HG02938 (cell line): Measurements from ENCODE around the gene TMEM106C.
A peak's percentile ranks its signal among the peaks of the same experiment; 100 is the strongest.

Experiments
- ATAC-seq: cut with Tn5 transposase; IDR thresholded peaks from one replicate; pipeline ENCODE4 v1.9.1; 2021; ENCODE audit warnings: mild to moderate bottlenecking, moderate library complexity; ENCODE audit not compliant: unreplicated experiment

Gene TMEM106C, protein sequence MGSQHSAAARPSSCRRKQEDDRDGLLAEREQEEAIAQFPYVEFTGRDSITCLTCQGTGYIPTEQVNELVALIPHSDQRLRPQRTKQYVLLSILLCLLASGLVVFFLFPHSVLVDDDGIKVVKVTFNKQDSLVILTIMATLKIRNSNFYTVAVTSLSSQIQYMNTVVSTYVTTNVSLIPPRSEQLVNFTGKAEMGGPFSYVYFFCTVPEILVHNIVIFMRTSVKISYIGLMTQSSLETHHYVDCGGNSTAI

DNA sequence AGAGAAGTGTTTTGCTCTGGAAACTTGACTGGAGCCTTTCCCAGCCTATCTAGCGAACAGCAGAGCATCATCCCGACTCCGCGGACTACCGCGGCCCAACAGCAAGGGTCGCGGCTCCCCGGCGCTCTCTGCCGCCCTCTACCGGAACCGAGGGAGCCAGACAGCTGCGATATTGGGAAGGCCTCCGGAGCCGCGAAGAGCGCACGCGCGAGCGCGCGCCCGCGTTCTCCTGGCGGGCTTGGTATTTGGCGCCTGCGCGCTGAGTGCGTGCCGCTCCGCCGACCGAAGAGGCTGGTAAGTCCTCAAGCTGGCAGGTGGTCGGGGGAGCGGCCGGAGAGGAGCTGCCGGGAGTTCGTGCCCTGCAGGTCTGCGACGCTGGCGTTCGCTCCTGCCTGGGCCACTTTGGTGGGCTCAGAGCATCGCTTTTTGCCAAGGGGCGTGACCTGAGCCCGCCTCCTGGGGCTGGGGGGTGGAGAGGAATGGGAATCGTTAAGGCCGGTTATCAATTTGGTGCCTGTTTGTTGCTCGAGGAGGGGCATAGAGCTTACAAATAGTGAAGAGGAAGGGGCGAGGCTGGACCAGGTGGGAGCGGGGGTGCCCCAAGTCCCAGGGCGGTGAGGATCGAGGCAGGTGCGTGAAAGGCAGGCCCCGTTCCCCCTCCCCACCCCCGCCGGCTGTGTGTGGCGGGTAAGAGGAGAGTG lies at the start of gene TMEM106C:
Gene TMEM106C (plus strand): TSS at position 257 of the 701 bp plus-strand sequence. CDS start 641 bp downstream, outside the sequence.
- ATAC-seq: peak; percentile 85

DNA sequence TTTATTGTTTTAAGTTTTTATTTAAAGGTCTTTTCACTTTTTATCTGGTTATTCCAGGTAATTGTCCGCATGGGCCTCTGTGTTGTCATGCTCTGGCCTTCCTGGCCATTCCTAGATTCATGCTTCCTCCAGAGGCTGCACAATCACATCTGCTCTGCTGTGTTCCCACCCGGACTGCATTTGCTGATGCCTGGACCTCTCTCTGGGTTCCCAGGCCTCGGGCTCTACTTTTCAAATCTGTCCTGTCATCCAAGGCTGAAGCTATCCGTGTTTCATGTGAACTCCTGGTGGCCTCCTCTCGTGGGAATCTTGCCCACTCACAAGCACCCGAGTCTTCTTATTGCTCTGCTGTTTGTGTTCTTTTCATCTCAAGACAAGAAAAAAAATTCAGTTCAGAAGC lies 42.5 kb upstream of the TMEM106C start:
- ATAC-seq: no peak

- ATAC-seq: no peak
Observed at GRCh38 chr12:47921907-47922306, 41.5 kb upstream of the TMEM106C start.

GRCh38 chr12:47927346-47927745 lies 36.0 kb upstream of the TMEM106C start:
- no peak for ATAC-seq

GRCh38 chr12:47930634-47931033 lies 32.8 kb upstream of the TMEM106C start:
- ATAC-seq: no peak

DNA sequence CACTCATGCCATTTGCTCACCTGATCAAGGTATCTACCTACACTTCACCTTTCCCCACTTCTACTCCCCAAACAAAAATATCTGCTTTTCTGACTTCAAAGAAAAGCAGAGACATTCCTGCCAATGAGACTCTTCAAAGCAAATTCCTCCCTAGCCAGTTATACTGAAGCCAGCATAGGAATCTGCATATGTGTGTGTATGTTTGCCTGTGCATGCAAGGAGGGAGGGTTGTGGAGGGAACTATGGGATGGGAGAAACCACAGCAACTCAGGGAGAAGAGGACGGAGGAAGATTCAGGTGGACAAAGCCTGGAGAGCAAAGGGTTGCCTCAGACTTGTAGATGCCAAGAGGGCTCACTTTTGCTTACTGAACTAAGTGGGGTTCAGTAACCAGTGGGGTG lies 32.2 kb upstream of the TMEM106C start:
- ATAC-seq: no peak

- no peak for ATAC-seq
Observed at GRCh38 chr12:47935184-47935583, 28.2 kb upstream of the TMEM106C start.

GRCh38 chr12:47938093-47938492 lies 25.3 kb upstream of the TMEM106C start:
- no peak for ATAC-seq

GRCh38 chr12:47938594-47938993 lies 24.8 kb upstream of the TMEM106C start:
- no peak for ATAC-seq

DNA sequence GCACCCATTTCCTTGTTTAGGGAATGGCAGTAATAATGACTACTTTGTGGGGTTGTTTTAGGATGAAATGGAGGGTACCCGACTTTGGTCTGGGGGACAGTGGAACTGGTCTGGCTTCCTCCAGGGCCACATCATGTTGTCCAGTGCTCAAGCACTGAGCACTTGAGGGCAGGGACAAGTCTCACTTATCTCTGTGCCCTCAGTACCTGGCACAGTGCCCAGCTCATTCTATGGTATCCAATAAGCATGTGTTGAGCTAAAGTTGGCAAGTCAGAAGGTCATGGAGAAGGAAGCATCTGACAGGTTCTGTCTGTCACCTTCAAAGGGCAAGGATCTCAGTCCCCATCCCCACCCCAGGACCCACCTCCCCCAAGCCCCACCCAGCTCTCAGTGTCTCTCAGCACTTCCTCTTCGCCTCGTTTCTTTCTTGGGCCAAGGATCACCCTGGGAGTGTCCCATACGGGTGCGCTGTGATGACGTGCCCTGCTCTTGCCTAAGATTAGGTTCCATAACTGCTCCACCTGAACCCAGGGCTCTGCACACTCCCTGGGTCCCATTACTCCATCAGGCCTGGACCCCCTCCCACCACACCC lies 24.3 kb upstream of the TMEM106C start:
- ATAC-seq: no peak

GRCh38 chr12:47940773-47941474 lies 22.5 kb upstream of the TMEM106C start:
- ATAC-seq: no peak

DNA sequence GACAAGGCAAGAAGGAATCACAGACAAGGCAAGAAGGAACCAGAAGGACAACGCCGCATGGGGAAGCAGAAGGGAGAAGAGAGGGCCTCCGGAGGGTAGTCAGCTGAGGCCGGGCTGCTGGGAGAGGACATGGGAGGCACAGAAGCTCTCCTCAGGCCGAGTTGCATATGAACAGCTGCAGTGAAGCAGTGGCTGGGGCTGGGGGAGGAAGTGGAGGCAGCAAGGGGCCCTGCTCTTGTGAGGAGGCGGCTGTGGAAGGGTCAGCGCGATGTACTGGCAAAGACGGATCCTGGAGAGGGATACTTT lies 22.0 kb upstream of the TMEM106C start:
- ATAC-seq: no peak

DNA sequence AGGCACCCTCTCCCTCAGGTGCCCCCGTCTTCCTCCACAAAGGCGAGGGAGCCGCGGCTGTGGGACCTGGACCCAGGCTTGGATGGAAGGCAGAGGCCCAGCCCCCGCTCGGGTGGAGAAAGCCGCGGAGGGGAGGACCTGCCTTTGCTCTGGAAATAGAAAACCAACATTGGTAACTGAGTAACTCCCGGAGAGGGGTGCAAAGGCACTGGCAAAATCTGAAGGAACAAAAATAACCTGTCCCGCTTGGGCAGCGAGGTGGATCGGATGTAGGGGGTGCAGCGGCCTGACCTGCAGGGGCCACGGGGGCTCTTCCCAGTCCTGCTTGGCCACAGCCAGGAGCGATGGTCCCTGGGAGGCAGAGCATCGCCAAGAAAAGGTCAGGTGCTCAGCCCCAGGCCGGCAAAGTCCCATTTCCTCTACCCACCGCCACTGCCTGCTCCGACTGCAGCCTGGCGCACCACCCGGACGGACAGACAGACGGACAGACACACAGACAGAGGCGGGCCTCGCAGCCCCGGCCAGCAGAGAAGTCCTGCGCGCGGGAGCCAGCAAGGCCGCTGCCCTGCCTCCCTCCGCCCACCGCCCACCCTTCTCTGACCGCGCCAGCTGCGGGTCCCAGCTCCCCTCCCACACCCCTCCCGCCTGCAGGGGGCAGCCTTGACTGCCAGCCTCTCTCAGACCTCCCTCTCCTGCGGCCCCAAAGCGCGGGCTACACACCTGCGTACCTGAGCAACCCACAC lies 21.4 kb upstream of the TMEM106C start:
- no peak for ATAC-seq

GRCh38 chr12:47942614-47943225 lies 20.7 kb upstream of the TMEM106C start:
- no peak for ATAC-seq

- ATAC-seq: no peak
Observed at GRCh38 chr12:47943623-47944340, 19.6 kb upstream of the TMEM106C start.

DNA sequence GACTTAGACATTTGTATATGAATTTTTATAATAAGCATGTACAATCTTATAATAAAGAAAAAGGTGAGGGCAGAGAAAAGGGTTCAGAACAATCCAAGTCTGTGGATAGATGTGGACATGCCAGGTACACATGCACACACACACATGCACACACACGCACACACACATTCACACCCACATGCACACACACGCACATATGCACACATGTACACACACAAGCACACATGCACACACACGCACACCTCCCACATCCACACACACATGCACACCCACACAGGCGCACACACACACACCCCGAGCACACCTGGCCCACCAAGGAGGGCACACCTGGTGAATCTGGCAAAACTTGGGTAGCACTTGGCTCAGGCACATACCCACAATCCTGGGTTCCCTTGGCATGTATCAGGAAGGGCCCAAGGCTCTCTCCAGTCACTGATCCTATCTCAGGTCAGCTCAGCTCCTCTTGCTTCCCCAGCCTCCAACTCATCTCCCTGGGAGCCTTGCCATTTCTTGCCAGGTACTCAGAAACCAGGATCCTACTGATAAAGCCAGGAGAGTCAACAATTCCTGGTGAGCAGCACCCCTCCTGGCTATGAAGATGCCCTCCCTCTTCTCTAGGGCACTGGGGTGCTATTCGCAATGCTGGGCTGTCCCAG lies 18.6 kb upstream of the TMEM106C start:
- no peak for ATAC-seq

DNA sequence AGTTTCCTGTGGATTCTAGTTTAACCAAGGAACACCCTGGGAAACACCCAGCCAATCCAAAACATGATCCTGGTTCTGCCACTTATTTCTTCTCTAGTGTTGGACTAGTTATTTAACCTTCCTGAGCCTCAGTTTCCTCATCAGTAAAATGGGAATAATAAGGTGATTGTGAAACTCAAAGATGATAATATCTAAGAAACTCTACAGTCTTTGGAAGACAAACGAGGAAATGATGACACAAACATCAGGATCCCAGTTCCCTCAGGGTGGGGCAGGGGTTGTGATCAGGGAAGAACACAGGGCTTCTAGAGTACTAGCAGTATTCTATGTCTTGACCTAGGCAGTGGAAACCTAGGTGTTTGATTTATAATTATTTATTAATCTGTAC lies 18.1 kb upstream of the TMEM106C start:
- no peak for ATAC-seq

DNA sequence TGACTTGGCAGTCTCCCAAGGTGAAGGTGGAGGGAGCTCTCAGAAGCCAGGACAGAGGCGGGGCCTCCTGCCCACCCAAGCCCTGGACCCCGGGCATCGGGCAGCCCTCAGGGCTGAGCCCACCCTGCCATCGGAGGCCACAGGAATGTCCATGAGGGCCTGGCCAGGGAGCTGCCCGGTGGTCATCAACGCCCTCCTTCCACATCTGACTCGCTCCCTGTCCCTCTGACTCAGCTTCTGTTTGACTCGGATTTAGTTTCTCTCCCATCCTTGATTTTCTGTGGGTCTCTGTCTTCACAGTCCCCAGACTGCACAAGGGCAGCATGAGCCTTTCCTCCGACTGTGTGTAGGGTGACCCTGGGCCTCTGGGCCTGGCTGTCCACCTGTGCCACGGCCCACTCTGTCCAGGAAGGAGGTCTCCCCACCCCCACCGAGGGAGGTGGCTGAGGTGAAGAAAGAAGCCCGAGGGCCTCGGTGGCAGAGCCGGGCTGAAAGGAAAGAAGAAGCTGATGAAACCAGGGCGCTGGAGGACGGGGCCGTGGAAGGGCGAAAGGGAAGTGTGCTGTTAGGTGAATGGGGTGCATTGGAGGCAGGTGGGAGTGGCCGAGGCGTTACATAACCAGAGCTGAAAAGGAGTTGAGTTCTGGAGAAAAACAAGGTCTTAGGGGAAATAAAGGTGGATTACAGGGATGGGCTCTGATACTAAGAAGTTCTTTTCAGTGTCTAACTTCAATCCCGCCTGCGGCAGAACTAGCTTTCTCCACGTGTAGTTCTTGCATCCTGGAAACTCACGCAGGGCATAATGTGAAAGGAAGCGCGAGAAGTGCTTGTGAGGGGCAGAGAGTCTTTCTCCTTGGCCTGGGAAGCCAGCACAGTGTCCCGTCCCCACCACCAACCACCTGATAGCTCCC lies 16.7 kb upstream of the TMEM106C start:
- ATAC-seq: no peak
